IMR-90 (cell line): ENCODE data around the gene ZNF423.

Experiments
- BHLHE40 ChIP-seq: fragments of 150-350 bp; IDR thresholded peaks from 2 replicates; pipeline ENCODE4 v1.6.1; 2016; ENCODE audit warnings: mild to moderate bottlenecking, low read depth, low read length
- CHD1 ChIP-seq: IDR thresholded peaks from 2 replicates; pipeline ENCODE4 v1.6.1; 2012; ENCODE audit warnings: low read depth, low read length, improper control_type of control experiment
- CTCF ChIP-seq: conservative IDR thresholded peaks from 2 replicates; pipeline ENCODE4 v1.5.1; 2012; ENCODE audit warnings: mild to moderate bottlenecking, low read depth, low read length, improper control_type of control experiment
- FOS ChIP-seq: fragments of 150-350 bp; IDR thresholded peaks from 2 replicates; pipeline ENCODE4 v1.6.1; 2016; ENCODE audit warnings: low read depth, low read length
- MAFK ChIP-seq: IDR thresholded peaks from 2 replicates; pipeline ENCODE4 v1.6.1; 2012; ENCODE audit warnings: low read depth, low read length, improper control_type of control experiment
- MAZ ChIP-seq: IDR thresholded peaks from 2 replicates; pipeline ENCODE4 v1.6.1; 2012; ENCODE audit warnings: low read depth, mild to moderate bottlenecking, low read length, improper control_type of control experiment, moderate library complexity, borderline replicate concordance
- MXI1 ChIP-seq: IDR thresholded peaks from 2 replicates; pipeline ENCODE4 v1.6.1; 2012; ENCODE audit warnings: low read depth, mild to moderate bottlenecking, low read length, moderate library complexity, borderline replicate concordance
- POLR2A ChIP-seq: IDR thresholded peaks from 2 replicates; pipeline ENCODE4 v1.6.1; 2012; ENCODE audit warnings: mild to moderate bottlenecking, low read depth, low read length
- RAD21 ChIP-seq: IDR thresholded peaks from 2 replicates; pipeline ENCODE4 v1.6.1; 2012; ENCODE audit warnings: low read length, improper control_type of control experiment
- RCOR1 ChIP-seq: IDR thresholded peaks from 2 replicates; pipeline ENCODE4 v1.6.1; 2012; ENCODE audit warnings: mild to moderate bottlenecking, low read length, improper control_type of control experiment; ENCODE audit not compliant: insufficient replicate concordance
- RFX5 ChIP-seq: IDR thresholded peaks from 2 replicates; pipeline ENCODE4 v1.8.0; 2012; ENCODE audit warnings: low read depth, mild to moderate bottlenecking, low read length, moderate library complexity
- SMC3 ChIP-seq: fragments of 150-350 bp; IDR thresholded peaks from 2 replicates; pipeline ENCODE4 v1.6.1; 2016; ENCODE audit warnings: low read depth, mild to moderate bottlenecking, antibody characterized with exemption, low read length, moderate library complexity
- USF2 ChIP-seq: fragments of 150-350 bp; IDR thresholded peaks from 2 replicates; pipeline ENCODE4 v1.6.1; 2017; ENCODE audit warnings: mild to moderate bottlenecking, antibody characterized with exemption, low read length, low read depth
- TF ChIP-seq, protein P1 (sequence below): fragments of 150-350 bp; IDR thresholded peaks from 2 replicates; pipeline ENCODE4 v1.6.1; 2016; ENCODE audit warnings: low read depth, mild to moderate bottlenecking, low read length, moderate library complexity, borderline replicate concordance

DNA sequence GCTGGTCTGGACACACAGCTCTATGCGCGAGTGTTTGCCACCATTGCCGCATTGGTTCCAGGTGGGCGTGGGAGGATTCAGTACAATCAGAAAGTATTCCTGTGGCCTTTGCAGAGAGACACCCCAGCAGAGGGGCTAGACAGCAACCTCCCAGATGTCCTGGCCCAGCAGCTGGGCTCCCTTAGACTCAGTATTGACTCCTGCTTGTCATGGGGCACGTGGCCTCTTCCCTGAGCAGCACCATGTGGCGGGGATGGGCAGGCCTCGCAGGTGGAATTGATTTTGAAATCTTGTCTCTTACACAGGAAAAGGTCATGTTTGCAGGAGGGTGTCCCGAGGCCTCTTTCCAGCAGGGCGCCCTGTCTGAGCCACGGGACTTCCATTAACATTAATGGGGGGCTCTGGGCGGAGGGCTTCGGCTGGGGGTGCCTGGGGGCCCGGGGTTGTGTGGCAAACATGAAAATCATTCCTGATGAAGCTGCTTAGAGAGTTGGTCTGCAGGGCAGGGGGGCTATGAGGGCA is 385.9 kb downstream of the ZNF423 start:
- no peak for TF ChIP-seq CTCF
- no peak for TF ChIP-seq USF2
- no peak for TF ChIP-seq SMC3
- TF ChIP-seq RFX5, result no peak
- TF ChIP-seq, protein P1, sequence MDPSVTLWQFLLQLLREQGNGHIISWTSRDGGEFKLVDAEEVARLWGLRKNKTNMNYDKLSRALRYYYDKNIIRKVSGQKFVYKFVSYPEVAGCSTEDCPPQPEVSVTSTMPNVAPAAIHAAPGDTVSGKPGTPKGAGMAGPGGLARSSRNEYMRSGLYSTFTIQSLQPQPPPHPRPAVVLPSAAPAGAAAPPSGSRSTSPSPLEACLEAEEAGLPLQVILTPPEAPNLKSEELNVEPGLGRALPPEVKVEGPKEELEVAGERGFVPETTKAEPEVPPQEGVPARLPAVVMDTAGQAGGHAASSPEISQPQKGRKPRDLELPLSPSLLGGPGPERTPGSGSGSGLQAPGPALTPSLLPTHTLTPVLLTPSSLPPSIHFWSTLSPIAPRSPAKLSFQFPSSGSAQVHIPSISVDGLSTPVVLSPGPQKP, result no peak
- TF ChIP-seq RCOR1, result no peak
- TF ChIP-seq POLR2A, result no peak
- TF ChIP-seq MAZ, result no peak
- TF ChIP-seq RAD21, result no peak
- no peak for TF ChIP-seq MXI1
- no peak for TF ChIP-seq FOS
- no peak for TF ChIP-seq CHD1
- TF ChIP-seq MAFK, result no peak
- no peak for TF ChIP-seq BHLHE40
